Glutamatergic neuron (in vitro differentiated cells): ENCODE results near the gene LEF1. TPM values are rescaled to one million over a fixed set of nuclear protein-coding genes. Genes with fewer than 3 reads are reported as not detected.

Experiments
- DNase-seq: peaks from one replicate; pipeline ENCODE4 v3.0.0; 2022
- H3K27ac Mint-ChIP-seq: one replicate; pipeline ENCODE4 v1.8.0; 2020; ENCODE audit warnings: mild to moderate bottlenecking, mixed read lengths, inconsistent platforms; ENCODE audit not compliant: unreplicated experiment
- H3K27me3 Mint-ChIP-seq: one replicate; pipeline ENCODE4 v1.8.0; 2020; ENCODE audit warnings: mild to moderate bottlenecking, moderate library complexity, mixed read lengths, inconsistent platforms; ENCODE audit not compliant: unreplicated experiment
- H3K36me3 Mint-ChIP-seq: one replicate; pipeline ENCODE4 v1.8.0; 2020; ENCODE audit warnings: mild to moderate bottlenecking, mixed read lengths, inconsistent platforms; ENCODE audit not compliant: unreplicated experiment
- H3K4me1 Mint-ChIP-seq: one replicate; pipeline ENCODE4 v1.8.0; 2020; ENCODE audit warnings: mild to moderate bottlenecking, low read depth, mixed read lengths, inconsistent platforms; ENCODE audit not compliant: unreplicated experiment
- H3K4me3 Mint-ChIP-seq: one replicate; pipeline ENCODE4 v1.8.0; 2020; ENCODE audit warnings: mild to moderate bottlenecking, mixed read lengths, inconsistent platforms; ENCODE audit not compliant: unreplicated experiment
- H3K9me3 Mint-ChIP-seq: one replicate; pipeline ENCODE4 v1.8.0; 2020; ENCODE audit warnings: mild to moderate bottlenecking, moderate library complexity, mixed read lengths, inconsistent platforms; ENCODE audit not compliant: unreplicated experiment
- total RNA-seq: library from RNA; stranded (reverse); fragmentation: NEBNext Ultra II Directional; extraction: Animal tissue kit (Norgen Biotek cat#: 25700); gene quantifications from one replicate; pipeline ENCODE4 v1.2.1, GENCODE V29; 2021; ENCODE audit not compliant: unreplicated experiment
- TF ChIP-seq, protein P1 (sequence below): fragments of 200-600 bp; sonication (generic); IDR thresholded peaks from one replicate; pipeline ENCODE4 v1.5.0; 2021; ENCODE audit not compliant: partially characterized antibody, unreplicated experiment

LEF1 gene
- total RNA-seq, 1 donor from 2014 or later = 0.98 TPM

DNA sequence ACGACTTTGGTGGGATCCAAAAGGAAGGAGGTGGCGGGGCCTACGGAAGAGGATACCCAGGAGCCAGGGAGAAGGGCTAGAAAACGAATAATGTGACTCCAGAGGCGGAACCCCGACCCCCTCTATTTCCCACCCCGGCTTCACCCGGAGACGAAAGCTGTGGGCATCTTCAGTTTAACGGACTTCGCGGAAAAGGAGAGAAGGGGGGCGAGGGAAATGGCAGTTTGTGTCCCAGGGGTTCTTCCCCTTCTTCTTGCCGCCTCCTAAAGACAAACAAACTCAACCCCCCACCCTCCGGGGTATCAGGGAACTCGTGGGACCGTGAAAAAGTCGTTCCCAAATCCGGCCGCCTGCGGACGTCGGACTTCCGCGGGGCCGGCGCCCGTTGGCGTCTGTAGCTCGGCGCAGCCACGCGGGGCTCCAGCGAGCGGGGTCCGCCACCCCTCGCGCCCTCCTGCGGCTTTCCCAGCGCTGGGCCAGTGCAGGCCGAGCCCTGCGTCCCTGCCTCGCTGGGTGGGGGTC is 3.6 kb upstream of the LEF1 start:
- Mint-ChIP-seq H3K4me3 (peak overlapping the region; percentile 59), H3K27ac (no peak overlapping the region), H3K27me3 (peaks cover 37% of the 10 kb centered on the region), H3K36me3 (no peaks in the 10 kb centered on the region), H3K4me1 (peaks cover 21% of the 10 kb centered on the region), H3K9me3 (peaks cover 16% of the 10 kb centered on the region)
- peak; percentile 65 for DNase-seq
- TF ChIP-seq, protein P1, sequence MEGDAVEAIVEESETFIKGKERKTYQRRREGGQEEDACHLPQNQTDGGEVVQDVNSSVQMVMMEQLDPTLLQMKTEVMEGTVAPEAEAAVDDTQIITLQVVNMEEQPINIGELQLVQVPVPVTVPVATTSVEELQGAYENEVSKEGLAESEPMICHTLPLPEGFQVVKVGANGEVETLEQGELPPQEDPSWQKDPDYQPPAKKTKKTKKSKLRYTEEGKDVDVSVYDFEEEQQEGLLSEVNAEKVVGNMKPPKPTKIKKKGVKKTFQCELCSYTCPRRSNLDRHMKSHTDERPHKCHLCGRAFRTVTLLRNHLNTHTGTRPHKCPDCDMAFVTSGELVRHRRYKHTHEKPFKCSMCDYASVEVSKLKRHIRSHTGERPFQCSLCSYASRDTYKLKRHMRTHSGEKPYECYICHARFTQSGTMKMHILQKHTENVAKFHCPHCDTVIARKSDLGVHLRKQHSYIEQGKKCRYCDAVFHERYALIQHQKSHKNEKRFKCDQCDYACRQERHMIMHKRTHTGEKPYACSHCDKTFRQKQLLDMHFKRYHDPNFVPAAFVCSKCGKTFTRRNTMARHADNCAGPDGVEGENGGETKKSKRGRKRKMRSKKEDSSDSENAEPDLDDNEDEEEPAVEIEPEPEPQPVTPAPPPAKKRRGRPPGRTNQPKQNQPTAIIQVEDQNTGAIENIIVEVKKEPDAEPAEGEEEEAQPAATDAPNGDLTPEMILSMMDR = no peak

DNA sequence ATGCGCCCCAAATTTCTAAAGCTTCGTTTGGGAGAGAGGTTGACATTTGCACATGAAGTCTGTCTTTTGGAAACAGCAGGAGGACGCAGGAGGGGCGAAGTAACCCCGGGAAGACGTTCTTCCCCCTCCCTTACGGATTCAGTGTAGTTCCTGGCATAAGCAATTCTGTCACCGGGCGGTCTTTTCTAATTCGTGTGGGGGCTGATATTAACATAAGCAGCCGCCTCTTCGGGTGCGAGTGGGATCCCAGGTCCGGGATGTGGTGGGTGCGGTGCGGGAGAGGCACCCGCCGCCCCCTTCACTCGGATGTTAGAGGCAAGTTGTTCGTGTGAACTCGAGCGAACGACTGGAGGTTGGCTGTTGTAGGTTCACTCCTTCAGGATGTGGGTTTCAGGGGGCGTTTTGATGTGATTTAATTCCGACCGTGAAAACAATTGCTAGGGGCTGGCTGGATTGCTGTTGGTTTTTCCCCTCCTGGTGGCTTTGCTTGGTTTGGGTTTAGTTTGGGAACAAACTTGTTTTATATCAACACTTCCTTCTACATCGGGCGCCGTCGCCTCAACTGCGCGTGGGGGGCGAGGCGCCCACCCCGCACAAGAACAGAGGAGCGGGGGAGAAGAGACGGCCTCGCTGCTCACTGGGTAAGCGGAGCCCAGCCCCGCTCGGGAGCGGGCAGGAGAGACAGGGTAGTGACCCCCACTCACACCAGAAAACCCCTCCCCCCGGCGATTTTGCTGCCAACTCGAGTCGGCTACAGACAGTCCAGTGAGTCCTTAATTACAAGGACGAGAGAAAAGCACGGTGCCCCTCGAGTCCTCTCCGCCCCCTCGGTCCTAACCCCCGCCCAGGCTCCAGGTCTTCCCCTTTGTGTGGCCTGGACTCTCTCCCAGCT is 2.9 kb upstream of the LEF1 start:
- Mint-ChIP-seq H3K9me3 (peaks cover 14% of the 10 kb centered on the region), H3K27ac (no peak overlapping the region), H3K36me3 (no peaks in the 10 kb centered on the region), H3K4me1 (peaks cover 25% of the 10 kb centered on the region), H3K4me3 (peak overlapping the region; percentile 72), H3K27me3 (peaks cover 39% of the 10 kb centered on the region)
- TF ChIP-seq, protein P1 = no peak
- peak; percentile 27 for DNase-seq

GRCh38 chr4:108170631-108171338 is 2.1 kb upstream of the LEF1 start:
- H3K4me3 Mint-ChIP-seq = peak overlapping the region; percentile 72
- TF ChIP-seq, protein P1 = no peak
- peaks cover 43% of the 10 kb centered on the region for H3K27me3 Mint-ChIP-seq
- DNase-seq = no peak
- peaks cover 17% of the 10 kb centered on the region for H3K9me3 Mint-ChIP-seq
- H3K36me3 Mint-ChIP-seq = no peaks in the 10 kb centered on the region
- H3K4me1 Mint-ChIP-seq = peaks cover 25% of the 10 kb centered on the region
- no peak overlapping the region for H3K27ac Mint-ChIP-seq

GRCh38 chr4:108169664-108170063 is 932 bp upstream of the LEF1 start:
- H3K4me3 Mint-ChIP-seq = peak overlapping the region; percentile 88
- peaks cover 25% of the 10 kb centered on the region for H3K4me1 Mint-ChIP-seq
- H3K9me3 Mint-ChIP-seq = peaks cover 17% of the 10 kb centered on the region
- TF ChIP-seq, protein P1 = no peak
- no peak for DNase-seq
- H3K27ac Mint-ChIP-seq = no peak overlapping the region
- peaks cover 47% of the 10 kb centered on the region for H3K27me3 Mint-ChIP-seq
- H3K36me3 Mint-ChIP-seq = no peaks in the 10 kb centered on the region
